Astrocyte (in vitro differentiated cells and primary cell): Measurements from ENCODE around the gene CDH11. TPM values are rescaled to one million over a fixed set of nuclear protein-coding genes. Genes with fewer than 3 reads are reported as not detected.

ENCODE experiments used
- DNase-seq: peaks from one replicate; pipeline ENCODE4 v3.0.0-alpha.2; 2010; ENCODE audit warnings: low read depth
- FAIRE-seq: peaks from 2 replicates; lab custom pipeline; 2011; peaks lifted over from hg19 to GRCh38; lab: Jason Lieb, UNC
- H2AFZ ChIP-seq: 2 replicates; pipeline ENCODE4 v1.6.0; 2012; ENCODE audit warnings: low read depth, low read length, inconsistent platforms
- H3K27ac ChIP-seq: 2 replicates; pipeline ENCODE4 v1.5.1; 2011; ENCODE audit warnings: low read depth, low read length, inconsistent platforms
- H3K27me3 ChIP-seq: 2 replicates; pipeline ENCODE4 v1.6.0; 2011; ENCODE audit warnings: low read length, inconsistent platforms; ENCODE audit not compliant: insufficient read depth
- H3K36me3 ChIP-seq: 2 replicates; pipeline ENCODE4 v1.5.1; 2011; ENCODE audit warnings: low read length, inconsistent platforms; ENCODE audit not compliant: insufficient read depth
- H3K4me1 ChIP-seq: 2 replicates; pipeline ENCODE4 v1.5.1; 2011; ENCODE audit warnings: low read length, inconsistent platforms; ENCODE audit not compliant: insufficient read depth
- H3K4me2 ChIP-seq: 2 replicates; pipeline ENCODE4 v1.6.0; 2012; ENCODE audit warnings: low read length, inconsistent platforms
- H3K4me3 ChIP-seq: 2 replicates; pipeline ENCODE4 v1.5.1; 2011; ENCODE audit warnings: low read depth, mild to moderate bottlenecking, low read length, inconsistent platforms; ENCODE audit not compliant: insufficient read depth
- H3K79me2 ChIP-seq: 2 replicates; pipeline ENCODE4 v1.6.0; 2012; ENCODE audit warnings: mild to moderate bottlenecking, low read length, inconsistent platforms; ENCODE audit not compliant: insufficient read depth
- H3K9ac ChIP-seq: 2 replicates; pipeline ENCODE4 v1.6.0; 2012; ENCODE audit warnings: mild to moderate bottlenecking, low read length, inconsistent platforms
- H3K9me3 ChIP-seq: 2 replicates; pipeline ENCODE4 v1.5.1; 2012; ENCODE audit warnings: low read depth, mild to moderate bottlenecking, low read length, inconsistent platforms; ENCODE audit not compliant: insufficient read depth
- H4K20me1 ChIP-seq: 2 replicates; pipeline ENCODE4 v1.6.0; 2012; ENCODE audit warnings: low read length, inconsistent platforms; ENCODE audit not compliant: insufficient read depth
- H3K27ac Mint-ChIP-seq: one replicate; pipeline ENCODE4 v1.8.0; 2021; ENCODE audit warnings: mild to moderate bottlenecking, mixed read lengths; ENCODE audit not compliant: unreplicated experiment
- H3K27me3 Mint-ChIP-seq: one replicate; pipeline ENCODE4 v1.8.0; 2021; ENCODE audit warnings: low read depth, mixed read lengths; ENCODE audit not compliant: unreplicated experiment
- H3K36me3 Mint-ChIP-seq: one replicate; pipeline ENCODE4 v1.8.0; 2021; ENCODE audit warnings: low read depth, mixed read lengths; ENCODE audit not compliant: unreplicated experiment
- H3K4me1 Mint-ChIP-seq: one replicate; pipeline ENCODE4 v1.8.0; 2021; ENCODE audit warnings: low read depth, mixed read lengths; ENCODE audit not compliant: unreplicated experiment
- H3K4me3 Mint-ChIP-seq: one replicate; pipeline ENCODE4 v1.8.0; 2021; ENCODE audit warnings: mild to moderate bottlenecking, moderate library complexity, mixed read lengths; ENCODE audit not compliant: unreplicated experiment
- H3K9me3 Mint-ChIP-seq: one replicate; pipeline ENCODE4 v1.8.0; 2021; ENCODE audit warnings: mild to moderate bottlenecking, mixed read lengths; ENCODE audit not compliant: unreplicated experiment
- CTCF ChIP-seq: IDR thresholded peaks from 2 replicates; pipeline ENCODE4 v1.5.1; 2011; ENCODE audit warnings: low read depth, mild to moderate bottlenecking, inconsistent platforms, low read length, moderate library complexity; ENCODE audit not compliant: insufficient read depth
- EZH2 ChIP-seq: IDR thresholded peaks from 2 replicates; pipeline ENCODE4 v1.6.1; 2012; ENCODE audit warnings: mild to moderate bottlenecking, low read length, inconsistent platforms; ENCODE audit not compliant: insufficient read depth
- total RNA-seq: library from RNA; stranded (reverse); gene quantifications from 2 replicates; pipeline ENCODE4 v1.2.1, GENCODE V29; 2021

The CDH11 gene
- total RNA-seq, 1 donor from 2014 or later: 313 TPM

GRCh38 chr16:65119901-65120401, 1.9 kb downstream of the CDH11 start:
- H3K36me3 Mint-ChIP-seq: peaks cover 2% of the 10 kb centered on the region
- H3K27me3 Mint-ChIP-seq: no peaks in the 10 kb centered on the region
- Histone ChIP-seq H3K4me3 (peak overlapping the region; percentile 85), H4K20me1 (peaks cover 57% of the 10 kb centered on the region), H3K27ac (peak overlapping the region; percentile 93), H3K9ac (peak overlapping the region; percentile 98), H3K36me3 (peaks cover 16% of the 10 kb centered on the region), H2AFZ (no peak overlapping the region), H3K27me3 (no peaks in the 10 kb centered on the region), H3K9me3 (no peaks in the 10 kb centered on the region), H3K4me2 (peak overlapping the region; percentile 91), H3K4me1 (peaks cover 46% of the 10 kb centered on the region), H3K79me2 (peaks cover 93% of the 10 kb centered on the region)
- no peaks in the 10 kb centered on the region for H3K9me3 Mint-ChIP-seq
- peaks cover 34% of the 10 kb centered on the region for H3K4me1 Mint-ChIP-seq
- peak; percentile 85 for DNase-seq
- TF ChIP-seq EZH2 (no peak), CTCF (no peak)
- FAIRE-seq: no peak
- peak overlapping the region; percentile 51 for H3K27ac Mint-ChIP-seq
- peak overlapping the region; percentile 93 for H3K4me3 Mint-ChIP-seq

DNA sequence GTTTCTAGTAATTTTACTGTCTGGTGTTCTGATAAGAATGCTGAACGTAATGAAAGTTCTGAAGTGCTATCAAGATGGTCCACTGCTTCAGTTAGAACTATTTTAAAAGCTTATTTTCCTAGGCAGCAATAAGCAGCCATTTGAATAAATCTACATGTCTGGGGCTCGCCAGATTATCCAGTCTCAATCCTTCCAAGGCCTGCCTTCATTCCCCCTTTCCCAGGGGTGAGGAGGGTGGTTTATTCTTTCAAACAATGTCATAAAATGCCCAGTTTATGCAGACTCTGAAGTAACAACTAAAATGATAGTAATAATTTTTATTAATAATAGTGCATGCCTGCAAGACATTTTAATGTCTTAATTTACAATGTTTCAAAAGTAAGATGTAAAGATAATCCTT, 2.4 kb downstream of the CDH11 start:
- Histone ChIP-seq H3K4me2 (peak overlapping the region; percentile 91), H3K9me3 (no peaks in the 10 kb centered on the region), H3K4me1 (peaks cover 48% of the 10 kb centered on the region), H3K79me2 (peaks cover 97% of the 10 kb centered on the region), H4K20me1 (peaks cover 62% of the 10 kb centered on the region), H3K4me3 (peak overlapping the region; percentile 85), H3K36me3 (peaks cover 21% of the 10 kb centered on the region), H3K9ac (peak overlapping the region; percentile 98), H3K27ac (peak overlapping the region; percentile 93), H3K27me3 (no peaks in the 10 kb centered on the region), H2AFZ (no peak overlapping the region)
- DNase-seq: no peak
- peaks cover 36% of the 10 kb centered on the region for H3K4me1 Mint-ChIP-seq
- TF ChIP-seq CTCF: no peak
- TF ChIP-seq EZH2: no peak
- FAIRE-seq: no peak
- H3K4me3 Mint-ChIP-seq: peak overlapping the region; percentile 93
- no peaks in the 10 kb centered on the region for H3K9me3 Mint-ChIP-seq
- H3K27me3 Mint-ChIP-seq: no peaks in the 10 kb centered on the region
- peak overlapping the region; percentile 51 for H3K27ac Mint-ChIP-seq
- peaks cover 3% of the 10 kb centered on the region for H3K36me3 Mint-ChIP-seq

DNA sequence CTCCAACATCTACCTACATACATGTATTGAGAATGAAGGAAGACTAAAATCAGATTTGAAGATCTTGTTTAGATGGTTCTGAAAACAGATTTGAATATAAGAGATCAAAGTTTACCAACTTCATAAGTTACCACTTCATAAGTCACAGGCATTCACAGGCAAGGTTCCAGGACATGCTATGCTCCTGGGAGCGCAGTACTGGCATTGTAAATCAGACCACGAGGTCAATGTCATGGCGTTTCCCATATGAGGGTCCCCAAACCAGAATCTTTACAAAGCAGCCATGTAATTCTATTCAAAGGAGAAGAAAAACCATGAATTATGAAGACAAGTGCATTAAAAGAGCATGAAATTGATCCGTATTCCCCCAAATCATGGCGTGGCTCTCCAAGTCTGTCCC, 3.0 kb downstream of the CDH11 start:
- Histone ChIP-seq H2AFZ (no peak overlapping the region), H3K36me3 (peaks cover 26% of the 10 kb centered on the region), H3K27ac (peak overlapping the region; percentile 93), H3K4me2 (peak overlapping the region; percentile 91), H4K20me1 (peaks cover 68% of the 10 kb centered on the region), H3K4me3 (peak overlapping the region; percentile 85), H3K9me3 (no peaks in the 10 kb centered on the region), H3K27me3 (no peaks in the 10 kb centered on the region), H3K79me2 (peaks cover 97% of the 10 kb centered on the region), H3K9ac (peak overlapping the region; percentile 98), H3K4me1 (peaks cover 45% of the 10 kb centered on the region)
- Mint-ChIP-seq H3K27ac (peak overlapping the region; percentile 51), H3K36me3 (peaks cover 5% of the 10 kb centered on the region), H3K4me3 (peak overlapping the region; percentile 93), H3K4me1 (peaks cover 40% of the 10 kb centered on the region), H3K27me3 (no peaks in the 10 kb centered on the region), H3K9me3 (no peaks in the 10 kb centered on the region)
- TF ChIP-seq CTCF (no peak), EZH2 (no peak)
- FAIRE-seq (no peak), DNase-seq (no peak)
